Gastroesophageal sphincter (tissue), 4 donors: ENCODE results near the gene MYH10. TPM values are rescaled to one million over a fixed set of nuclear protein-coding genes. Genes with fewer than 3 reads are reported as not detected.

ENCODE experiments used
- ATAC-seq: fragments of 150-250 bp; one replicate; pipeline ENCODE4 v1.9.1; 2016; ENCODE audit warnings: mild to moderate bottlenecking, moderate library complexity
- H3K27ac ChIP-seq, 4 donors: fragments of 200-600 bp; sonication (generic) in 3 of 4; 1 replicate in 3 of 4; 2 replicates in 1 of 4; pipeline ENCODE4 v1.5.1; 2016 to 2019
- H3K27me3 ChIP-seq: fragments of 200-600 bp; sonication (generic); one replicate; pipeline ENCODE4 v1.5.1; 2019
- H3K36me3 ChIP-seq, 2 donors: fragments of 200-600 bp; sonication (generic); one replicate each; pipeline ENCODE4 v1.5.1; 2019; ENCODE audit warnings: control low read depth in 1 of 2
- H3K4me1 ChIP-seq, 3 donors: fragments of 200-600 bp; sonication (generic); 1 replicate in 2 of 3; 2 replicates in 1 of 3; pipeline ENCODE4 v1.5.1; 2016 to 2019; ENCODE audit warnings: control low read depth in 2 of 3
- H3K4me3 ChIP-seq, 2 donors: fragments of 200-600 bp; sonication (generic); one replicate each; pipeline ENCODE4 v1.5.1; 2019; ENCODE audit warnings: mild to moderate bottlenecking in 1 of 2, moderate library complexity in 1 of 2
- H3K9me3 ChIP-seq, 3 donors: fragments of 200-600 bp; sonication (generic); one replicate each; pipeline ENCODE4 v1.5.1; 2017 to 2019; ENCODE audit warnings: control low read depth in 2 of 3
- EP300 ChIP-seq: sonication (generic); formaldehyde crosslinking; IDR thresholded peaks from one replicate; pipeline ENCODE4 v1.6.1; 2017; ENCODE audit warnings: antibody characterized with exemption, mild to moderate bottlenecking
- POLR2A ChIP-seq, 2 donors: fragments of 450-650 bp; IDR thresholded peaks; one replicate each; pipeline ENCODE4 v1.6.1; 2017; ENCODE audit warnings: antibody characterized with exemption in 2 of 2, mild to moderate bottlenecking in 2 of 2, moderate library complexity in 1 of 2
- POLR2AphosphoS5 ChIP-seq: sonication (generic); formaldehyde crosslinking; IDR thresholded peaks from one replicate; pipeline ENCODE4 v1.6.1; 2017; ENCODE audit warnings: antibody characterized with exemption
- WGBS, 2 donors: methylation state at CpG; one replicate each; pipeline ENCODE4 v1.1.5; 2018; ENCODE audit warnings: low coverage in 1 of 2; 5-methylcytosine and 5-hydroxymethylcytosine counted together
- total RNA-seq, 4 donors: library from RNA; depleted of rRNA; stranded (reverse); fragments of >200 nt; gene quantifications; one replicate each; pipeline ENCODE4 v1.1.0, GENCODE V29; 2016
- TF ChIP-seq, protein P1 (sequence below), 4 experiments: fragments of 200-600 bp in 2 of 4; fragments of 450-650 bp in 2 of 4; sonication (generic) in 1 of 4; IDR thresholded peaks; one replicate each; pipeline ENCODE4 v1.5.1; 2017 to 2019; ENCODE audit warnings: antibody characterized with exemption in 4 of 4, mild to moderate bottlenecking in 2 of 4, moderate library complexity in 2 of 4

The MYH10 gene
- total RNA-seq, 4 donors from 2014 or later: 26.0 to 40.9 (median 34.6) TPM

GRCh38 chr17:8611619-8612298, 18.8 kb downstream of the MYH10 start:
- 37 to 46% methylated on average over 8 of the region's 8 CpGs for WGBS, 2 donors
- H3K36me3 ChIP-seq: no peaks in the 10 kb centered on the region
- TF ChIP-seq, protein P1, sequence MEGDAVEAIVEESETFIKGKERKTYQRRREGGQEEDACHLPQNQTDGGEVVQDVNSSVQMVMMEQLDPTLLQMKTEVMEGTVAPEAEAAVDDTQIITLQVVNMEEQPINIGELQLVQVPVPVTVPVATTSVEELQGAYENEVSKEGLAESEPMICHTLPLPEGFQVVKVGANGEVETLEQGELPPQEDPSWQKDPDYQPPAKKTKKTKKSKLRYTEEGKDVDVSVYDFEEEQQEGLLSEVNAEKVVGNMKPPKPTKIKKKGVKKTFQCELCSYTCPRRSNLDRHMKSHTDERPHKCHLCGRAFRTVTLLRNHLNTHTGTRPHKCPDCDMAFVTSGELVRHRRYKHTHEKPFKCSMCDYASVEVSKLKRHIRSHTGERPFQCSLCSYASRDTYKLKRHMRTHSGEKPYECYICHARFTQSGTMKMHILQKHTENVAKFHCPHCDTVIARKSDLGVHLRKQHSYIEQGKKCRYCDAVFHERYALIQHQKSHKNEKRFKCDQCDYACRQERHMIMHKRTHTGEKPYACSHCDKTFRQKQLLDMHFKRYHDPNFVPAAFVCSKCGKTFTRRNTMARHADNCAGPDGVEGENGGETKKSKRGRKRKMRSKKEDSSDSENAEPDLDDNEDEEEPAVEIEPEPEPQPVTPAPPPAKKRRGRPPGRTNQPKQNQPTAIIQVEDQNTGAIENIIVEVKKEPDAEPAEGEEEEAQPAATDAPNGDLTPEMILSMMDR (IDR thresholded peaks at IDR 0.05): no peak
- TF ChIP-seq POLR2AphosphoS5 (no peak), POLR2A (IDR thresholded peaks at IDR 0.05) (no peak), EP300 (no peak)
- H3K4me1 ChIP-seq: peaks cover 1 to 30% (median 2%) of the 10 kb centered on the region in 3 donors
- no peaks in the 10 kb centered on the region for H3K9me3 ChIP-seq
- no peak for ATAC-seq
- peak overlapping the region; percentile 16 to 25 for H3K4me3 ChIP-seq
- H3K27ac ChIP-seq: peak overlapping the region; percentile 7 to 70 (median 53)
- H3K27me3 ChIP-seq: no peaks in the 10 kb centered on the region

DNA sequence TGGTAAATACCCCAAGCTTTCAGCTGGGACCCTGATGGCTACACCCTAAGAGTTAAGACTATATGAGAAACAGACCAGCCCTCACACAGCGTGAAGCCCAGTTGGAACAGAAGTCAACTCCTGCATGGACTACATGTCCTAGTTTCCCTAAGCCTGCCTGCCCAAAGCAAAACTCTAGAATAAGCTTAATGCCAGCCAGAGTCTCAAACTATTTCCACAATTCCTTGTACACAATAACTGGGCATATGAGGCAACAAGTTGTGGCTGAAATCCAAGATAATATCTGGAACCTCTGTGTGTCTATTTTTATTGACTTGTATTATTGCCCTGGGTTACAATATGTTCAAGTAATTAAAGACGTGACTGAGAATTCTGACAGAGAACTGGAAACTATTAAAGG, 19.4 kb downstream of the MYH10 start:
- Histone ChIP-seq H3K36me3 (no peaks in the 10 kb centered on the region), H3K27me3 (no peaks in the 10 kb centered on the region), H3K4me3 (no peak overlapping the region), H3K4me1 (peaks cover 5 to 36% (median 5%) of the 10 kb centered on the region in 3 donors), H3K9me3 (no peaks in the 10 kb centered on the region), H3K27ac (peak overlapping the region in 2 of 4 donors; percentile 7 to 59)
- TF ChIP-seq POLR2A (IDR thresholded peaks at IDR 0.05) (no peak), POLR2AphosphoS5 (no peak), EP300 (no peak)
- TF ChIP-seq, protein P1 (IDR thresholded peaks at IDR 0.05): no peak
- WGBS, 2 donors: 34 to 40% methylated on average over 1 to 2 of the region's 2 CpGs
- ATAC-seq: no peak

- Histone ChIP-seq H3K36me3 (no peaks in the 10 kb centered on the region), H3K27me3 (no peaks in the 10 kb centered on the region), H3K4me1 (peaks cover 5 to 38% (median 5%) of the 10 kb centered on the region in 3 donors), H3K27ac (no peak overlapping the region), H3K4me3 (no peak overlapping the region), H3K9me3 (no peaks in the 10 kb centered on the region)
- no peak for TF ChIP-seq EP300
- 63 to 94% methylated on average over 2 of the region's 2 CpGs for WGBS, 2 donors
- no peak for ATAC-seq
These were observed 20.0 kb downstream of the MYH10 start for GRCh38 chr17:8610558-8610957.

- H3K27me3 ChIP-seq: no peaks in the 10 kb centered on the region
- no peak for ATAC-seq
- TF ChIP-seq, protein P1 (IDR thresholded peaks at IDR 0.05): no peak
- TF ChIP-seq EP300 (no peak), POLR2AphosphoS5 (no peak), POLR2A (IDR thresholded peaks at IDR 0.05) (no peak)
- no peaks in the 10 kb centered on the region for H3K36me3 ChIP-seq
- H3K4me3 ChIP-seq: no peak overlapping the region
- H3K9me3 ChIP-seq: no peaks in the 10 kb centered on the region
- 76 to 100% methylated on average over 2 to 4 of the region's 4 CpGs for WGBS, 2 donors
- no peak overlapping the region for H3K27ac ChIP-seq
- H3K4me1 ChIP-seq: peaks cover 5 to 38% (median 5%) of the 10 kb centered on the region in 3 donors
These were observed 20.6 kb downstream of the MYH10 start for GRCh38 chr17:8609910-8610309.

- Histone ChIP-seq H3K36me3 (no peaks in the 10 kb centered on the region), H3K9me3 (no peaks in the 10 kb centered on the region), H3K4me1 (peaks cover 5 to 31% (median 5%) of the 10 kb centered on the region in 3 donors), H3K4me3 (no peak overlapping the region), H3K27me3 (no peaks in the 10 kb centered on the region), H3K27ac (no peak overlapping the region)
- ATAC-seq: no peak
- WGBS, 2 donors: 42 to 45% methylated on average over 8 of the region's 8 CpGs
- TF ChIP-seq POLR2AphosphoS5 (no peak), EP300 (no peak), POLR2A (IDR thresholded peaks at IDR 0.05) (no peak)
- TF ChIP-seq, protein P1 (IDR thresholded peaks at IDR 0.05): no peak
These were observed 22.5 kb downstream of the MYH10 start for GRCh38 chr17:8608001-8608400.
